CD4-positive, alpha-beta T cell treated with Interferon alpha-2 for 1 hour (primary cell): ENCODE results near the gene FOXO3.

Experiments used
- DNase-seq, 2 donors: peaks; one replicate each; pipeline ENCODE4 v3.0.0-alpha.2; 2020 to 2022

The FOXO3 gene

DNA sequence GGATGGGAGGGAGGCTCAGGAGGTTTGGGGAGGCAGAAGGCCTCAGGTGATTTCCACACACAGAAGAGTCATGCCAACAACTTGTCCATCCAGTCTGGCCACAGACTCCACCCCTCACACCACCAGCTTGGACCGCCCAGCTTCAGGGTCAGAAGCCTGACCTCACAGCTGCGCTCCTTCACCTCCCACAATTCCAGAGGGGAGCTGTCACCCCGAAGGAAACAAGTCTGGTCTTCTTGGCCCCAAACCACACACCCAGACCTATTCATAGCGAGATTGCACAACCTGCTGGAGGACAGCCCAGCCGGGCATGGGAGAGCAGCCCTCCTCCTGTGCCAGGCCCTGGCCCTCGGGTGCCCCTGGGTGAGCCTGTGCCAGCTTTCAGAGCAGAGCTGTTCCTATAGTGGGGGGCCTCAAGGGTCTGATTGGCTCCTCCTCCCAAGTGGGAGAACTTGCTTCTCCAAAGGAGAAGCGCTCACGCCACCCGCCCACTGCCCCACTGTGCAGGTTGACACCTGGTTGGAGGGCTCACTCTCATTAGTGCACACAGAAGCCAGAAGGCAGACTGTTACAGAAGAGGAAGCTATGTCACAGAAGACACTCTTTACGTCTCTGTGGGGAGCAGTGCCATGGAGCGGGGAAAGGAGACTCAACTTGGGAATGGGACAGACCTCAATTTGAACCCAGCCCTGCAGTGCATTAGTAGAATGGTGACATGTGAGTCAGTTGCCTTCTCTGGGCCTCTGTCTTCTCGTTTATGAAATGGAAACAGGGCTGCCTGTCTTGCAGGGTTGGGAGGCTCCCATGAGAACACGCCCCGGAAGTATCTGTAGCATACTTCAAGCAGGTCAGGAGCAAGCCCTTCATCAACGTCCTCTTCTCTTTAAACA lies 128.8 kb downstream of the FOXO3 start:
- peak in 1 of 2 donors; percentile 15 for DNase-seq

DNA sequence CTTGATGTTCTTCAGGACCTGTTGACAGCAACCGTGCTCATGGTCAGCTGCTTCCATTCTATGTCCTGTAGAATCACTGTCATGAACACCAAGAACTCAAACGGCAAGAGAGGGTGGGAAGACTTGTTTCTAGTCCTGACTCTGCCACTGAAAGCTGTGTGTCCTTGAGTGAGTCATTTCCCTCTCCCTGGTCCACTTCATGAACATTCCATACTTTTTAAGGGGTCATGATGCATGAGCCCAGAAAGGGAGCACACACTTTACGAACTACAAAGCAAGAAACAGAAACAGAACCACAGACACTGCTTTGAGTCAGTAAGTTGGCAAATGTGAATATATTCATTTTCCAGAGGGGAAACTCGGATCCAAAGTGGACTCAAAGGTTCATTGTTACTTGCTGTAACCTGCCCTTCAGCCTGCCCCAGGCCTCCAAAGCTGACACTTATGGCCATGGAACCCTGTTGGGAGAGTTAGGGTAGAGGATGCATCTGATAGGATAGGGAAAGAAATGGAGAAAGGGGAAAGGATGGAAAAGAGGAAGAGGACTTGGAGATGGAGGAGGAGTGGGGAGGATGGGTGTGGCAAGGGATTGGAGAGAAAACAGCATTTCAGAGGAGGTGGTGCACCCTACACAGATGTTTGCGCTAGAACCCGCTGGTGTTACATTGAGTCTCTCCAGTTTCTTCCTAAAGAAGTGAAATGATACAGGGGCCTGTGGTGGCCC lies 129.8 kb downstream of the FOXO3 start:
- no peak for DNase-seq

DNA sequence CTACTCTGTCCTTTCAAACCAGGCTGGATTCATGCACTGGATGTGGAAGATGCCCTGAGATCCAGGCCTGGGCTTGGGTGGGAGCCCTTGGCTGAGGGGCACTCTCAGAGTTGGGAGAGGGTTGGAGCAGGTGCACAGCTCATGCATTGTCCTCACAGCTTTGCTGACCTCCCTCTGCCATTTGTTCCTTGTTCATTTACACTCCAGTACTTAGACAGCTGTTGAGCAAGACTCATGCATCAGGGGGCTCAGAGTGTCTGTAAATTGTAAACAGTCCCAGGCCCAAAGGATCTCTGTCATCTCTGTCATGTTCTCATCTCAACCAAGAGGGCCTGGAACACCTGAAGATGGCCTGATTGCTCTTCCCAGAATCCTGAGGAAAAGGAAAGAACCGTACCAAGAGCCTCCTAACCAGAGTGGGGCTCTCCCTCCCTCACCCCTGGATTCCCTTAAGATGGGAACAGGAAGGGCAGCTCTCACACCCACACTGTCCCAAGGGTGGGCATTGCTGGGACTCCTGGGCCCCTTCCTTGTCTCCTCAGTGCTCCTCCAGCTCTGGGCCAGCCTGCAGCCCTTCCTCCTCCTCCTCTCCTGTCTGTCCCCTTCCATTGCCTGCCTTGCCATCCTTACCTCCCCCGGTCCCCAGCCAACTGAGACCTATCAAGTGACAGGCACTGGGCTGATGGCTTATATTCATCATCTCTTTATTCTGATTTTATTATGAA lies 132.9 kb downstream of the FOXO3 start:
- DNase-seq, result no peak

DNA sequence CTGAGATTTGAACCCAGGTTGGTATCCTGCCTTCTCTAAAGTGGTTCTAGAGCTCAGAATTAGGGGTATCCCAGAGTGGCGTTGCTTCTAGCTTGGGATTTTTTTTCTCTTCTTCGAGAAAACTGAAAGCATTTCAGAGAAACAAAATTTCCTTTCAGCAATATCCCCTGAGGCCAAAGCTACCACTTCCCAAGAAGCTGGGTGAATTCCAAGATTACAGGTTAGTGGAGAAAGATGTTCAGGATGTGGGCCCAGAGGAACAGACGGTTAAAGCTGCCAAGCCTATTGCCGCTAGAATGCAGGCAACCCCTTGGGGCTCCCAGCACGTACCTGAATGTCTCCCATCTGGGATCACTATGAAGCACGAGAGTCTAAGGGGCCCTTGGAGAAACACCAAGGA lies 134.1 kb downstream of the FOXO3 start:
- DNase-seq, result no peak

DNA sequence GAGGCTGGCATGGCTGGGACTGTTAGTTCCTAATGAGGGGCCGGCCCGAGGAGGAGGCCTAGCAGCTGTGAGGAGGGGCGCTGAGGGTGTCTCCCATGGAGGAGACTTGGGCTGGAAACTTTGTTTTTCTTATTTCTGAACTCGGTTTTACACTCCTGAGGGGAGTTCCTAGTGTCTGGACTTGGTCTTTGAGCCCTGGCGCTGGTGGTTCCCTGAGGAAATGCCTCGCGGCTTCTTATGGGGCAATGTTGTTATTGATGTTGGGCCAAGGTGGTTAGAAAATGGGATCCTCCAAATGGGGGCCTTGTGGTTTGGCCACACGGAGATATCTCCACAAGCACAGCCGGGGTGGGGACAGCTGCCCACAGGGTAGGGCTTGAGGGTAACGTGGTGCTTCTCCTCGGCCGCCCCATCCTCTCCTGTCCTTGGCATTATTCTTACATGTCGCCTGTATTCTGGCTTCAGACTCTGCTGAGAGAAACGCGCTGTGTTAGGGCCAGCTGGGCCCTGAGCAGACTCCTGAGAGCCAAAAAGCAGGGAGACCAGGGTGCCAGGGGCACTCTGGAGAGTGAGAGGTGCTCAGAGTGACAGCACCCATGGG lies 136.9 kb downstream of the FOXO3 start:
- DNase-seq, result no peak

DNA sequence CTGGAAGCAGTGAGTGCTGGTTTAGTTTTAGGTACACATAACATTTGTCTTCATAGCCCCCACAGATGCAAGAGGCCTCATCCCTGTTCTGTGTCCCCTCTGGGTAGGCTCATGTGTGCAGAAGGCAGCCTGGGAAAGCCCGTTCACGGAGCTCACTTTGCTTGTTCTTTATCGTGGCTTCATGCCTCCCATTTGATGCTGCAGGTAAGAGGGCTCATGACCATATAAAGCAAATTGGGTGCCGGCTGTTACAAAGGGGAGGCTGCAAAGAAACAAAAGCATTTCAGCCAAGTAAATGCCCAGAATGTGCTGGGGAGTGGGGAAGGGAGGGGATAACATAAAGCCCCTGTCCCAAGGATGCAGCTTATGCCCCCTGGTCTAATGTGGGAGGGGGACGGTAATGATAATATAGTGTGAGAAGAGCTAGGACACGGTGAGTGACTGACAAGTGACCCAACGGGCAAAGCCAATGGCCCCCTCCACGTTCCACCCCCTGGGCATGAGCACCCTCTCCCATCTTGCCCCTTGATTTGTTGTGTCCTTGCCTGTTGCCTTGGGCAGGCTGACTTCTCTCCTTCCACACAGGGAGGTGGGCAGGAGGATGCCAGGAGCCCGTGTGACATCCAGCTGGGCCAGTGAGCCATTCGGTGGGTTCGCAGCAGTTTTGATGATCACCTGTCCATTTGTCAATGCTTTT lies 138.0 kb downstream of the FOXO3 start:
- no peak for DNase-seq

DNA sequence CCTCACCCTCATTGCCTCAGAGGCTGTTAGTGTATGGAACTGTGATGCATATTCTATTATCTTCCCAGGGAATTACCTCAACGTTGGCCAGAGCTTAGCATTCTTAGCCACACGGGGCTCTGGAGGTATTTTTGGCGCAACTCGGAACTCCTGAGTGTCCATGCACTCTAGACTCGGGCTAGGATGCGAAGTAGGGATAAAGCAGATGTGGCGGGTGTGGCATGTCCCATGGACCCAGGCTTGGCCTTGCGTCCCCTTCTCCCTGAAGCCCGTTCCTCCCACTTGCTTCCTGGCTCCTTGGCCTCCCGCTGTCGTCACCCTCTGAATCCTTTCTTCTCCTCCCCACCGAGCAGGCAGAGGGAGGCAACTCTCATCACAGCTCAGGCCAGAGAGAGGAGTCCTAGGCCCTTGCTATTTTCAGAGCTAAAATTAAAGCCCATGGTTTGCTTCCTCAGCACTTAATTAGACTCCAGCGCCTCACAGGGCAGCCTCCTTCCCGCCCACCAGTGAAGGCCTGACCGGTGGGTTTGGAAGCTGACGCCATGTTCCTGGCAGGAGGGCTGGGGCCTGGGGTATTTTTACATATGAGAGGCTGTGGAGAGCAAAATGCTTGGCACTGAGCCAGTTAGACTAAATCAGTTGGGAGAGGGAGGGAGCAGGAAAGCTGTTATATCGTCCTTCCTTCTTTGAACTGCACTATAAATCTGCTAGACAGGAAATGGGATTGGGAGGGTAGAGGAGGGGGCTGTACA lies 138.7 kb downstream of the FOXO3 start:
- DNase-seq, result no peak

DNA sequence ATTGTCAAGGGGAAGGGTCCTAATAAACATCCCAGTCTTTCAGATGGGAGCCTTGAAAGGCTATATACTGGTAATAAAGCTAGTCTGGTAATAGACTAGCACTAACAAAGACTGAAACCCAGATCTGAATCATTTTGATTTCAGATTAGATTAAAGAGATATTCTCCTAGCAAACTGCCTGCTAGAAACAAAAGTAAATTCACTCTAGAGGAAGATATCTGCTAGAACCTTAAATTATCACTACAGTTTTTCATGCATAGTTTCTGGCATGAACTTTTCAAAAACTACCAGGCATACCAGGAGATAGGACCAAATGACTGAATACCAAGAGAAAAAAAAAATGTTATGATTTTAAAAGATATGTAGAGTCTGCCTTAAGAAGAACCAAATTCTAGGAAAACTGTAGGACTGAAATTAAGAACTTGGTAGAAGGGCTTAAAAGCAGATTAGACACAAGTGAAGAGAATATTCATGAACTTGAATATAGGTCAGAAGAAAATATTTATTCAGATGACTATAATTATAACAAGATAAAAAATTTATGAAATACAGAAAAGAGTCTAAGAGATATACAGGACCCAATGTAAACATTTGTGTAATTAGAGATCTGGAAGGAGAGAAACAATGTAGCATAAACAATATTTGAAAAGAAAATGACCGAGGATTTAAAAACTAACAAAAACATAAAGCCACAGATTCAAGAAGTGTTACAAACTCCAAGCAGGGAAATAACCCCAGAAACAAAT lies 141.6 kb downstream of the FOXO3 start:
- no peak for DNase-seq

DNA sequence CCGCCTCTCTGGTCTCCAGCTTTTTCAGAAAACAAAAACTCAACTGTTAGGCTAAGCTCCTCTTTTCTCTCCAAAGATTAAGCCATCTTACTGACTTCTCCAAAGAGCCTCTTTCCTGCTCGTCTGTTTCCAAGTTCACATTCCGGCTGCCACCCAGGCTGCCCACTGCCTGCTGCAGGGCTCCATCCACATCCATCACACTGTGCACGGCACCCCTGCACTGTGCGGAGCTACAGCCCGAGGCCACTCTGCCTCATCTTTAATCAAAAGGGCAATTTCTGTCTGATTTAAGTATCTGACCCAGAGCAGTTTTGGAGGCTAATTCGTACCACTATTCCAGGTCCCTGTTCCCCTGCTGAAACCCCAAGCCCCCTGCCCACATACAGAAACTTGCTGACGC lies 145.9 kb downstream of the FOXO3 start:
- no peak for DNase-seq

DNA sequence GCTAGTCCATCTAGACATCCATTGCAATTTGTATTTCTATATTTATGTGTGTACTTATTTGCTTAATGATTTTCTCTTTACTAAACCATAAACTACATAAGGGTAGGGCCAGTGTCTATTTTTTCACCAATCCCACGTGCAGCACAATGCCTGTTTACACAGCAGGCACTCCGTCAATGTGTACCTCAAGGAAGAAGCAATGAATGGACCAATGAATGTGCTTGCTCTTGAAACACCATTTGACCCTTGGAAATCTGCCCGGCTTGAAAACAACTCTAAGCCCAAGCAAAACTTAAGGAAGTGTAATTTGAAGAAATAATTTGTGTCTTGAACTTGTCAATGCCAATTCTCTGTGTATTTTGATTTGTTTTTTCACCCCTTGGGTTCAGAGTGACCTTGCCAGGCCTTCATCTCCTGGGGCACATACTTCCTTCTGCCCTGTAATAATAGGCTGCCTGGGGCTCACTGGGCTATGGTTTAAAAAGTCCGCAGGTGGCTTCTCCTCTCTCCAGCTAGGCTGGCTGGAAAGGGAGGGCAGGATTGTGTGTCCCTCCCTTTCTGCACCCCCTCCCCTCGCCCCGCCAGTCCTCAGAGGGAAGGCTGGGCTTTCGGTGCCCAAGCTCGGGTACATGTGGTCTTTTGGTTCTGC lies 146.7 kb downstream of the FOXO3 start:
- DNase-seq, result no peak

DNA sequence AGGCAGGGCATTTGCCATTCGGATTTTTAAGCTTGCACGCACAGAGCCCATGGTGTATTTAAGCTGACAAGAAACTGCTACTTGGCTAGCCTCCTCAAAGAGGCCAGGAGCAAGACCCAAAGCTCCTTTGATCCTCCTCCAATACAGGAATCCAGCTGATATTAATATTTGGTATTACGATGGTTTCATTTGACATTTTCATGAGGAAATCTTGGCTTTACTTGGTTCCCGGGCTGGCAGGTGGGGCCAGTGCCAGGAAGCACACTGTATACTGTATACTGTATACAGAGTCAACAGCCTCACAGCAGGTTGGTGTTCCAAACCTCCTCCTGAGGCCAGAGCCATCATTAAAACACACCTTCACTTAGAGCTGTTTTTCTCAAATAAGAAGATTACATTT lies 149.3 kb downstream of the FOXO3 start:
- DNase-seq, result no peak

DNA sequence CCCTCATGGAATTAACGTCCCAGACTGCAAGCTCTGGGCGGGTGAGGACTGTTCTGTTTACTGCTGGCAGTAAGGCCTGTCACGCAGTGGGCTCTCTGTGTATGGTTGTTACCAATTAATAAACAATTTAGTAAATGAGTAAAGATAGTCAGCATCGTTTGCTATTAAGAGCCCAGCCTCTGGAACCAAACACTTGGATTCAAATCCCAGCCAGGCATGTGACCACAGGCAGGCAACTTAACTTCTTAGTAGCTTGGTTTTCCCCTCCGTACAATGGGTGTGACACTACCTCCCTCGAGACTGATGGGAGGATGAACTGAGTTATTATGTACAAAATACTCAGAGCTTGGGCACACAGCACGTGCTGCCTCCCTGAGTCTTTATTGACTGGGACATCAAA lies 149.8 kb downstream of the FOXO3 start:
- DNase-seq, result no peak

DNA sequence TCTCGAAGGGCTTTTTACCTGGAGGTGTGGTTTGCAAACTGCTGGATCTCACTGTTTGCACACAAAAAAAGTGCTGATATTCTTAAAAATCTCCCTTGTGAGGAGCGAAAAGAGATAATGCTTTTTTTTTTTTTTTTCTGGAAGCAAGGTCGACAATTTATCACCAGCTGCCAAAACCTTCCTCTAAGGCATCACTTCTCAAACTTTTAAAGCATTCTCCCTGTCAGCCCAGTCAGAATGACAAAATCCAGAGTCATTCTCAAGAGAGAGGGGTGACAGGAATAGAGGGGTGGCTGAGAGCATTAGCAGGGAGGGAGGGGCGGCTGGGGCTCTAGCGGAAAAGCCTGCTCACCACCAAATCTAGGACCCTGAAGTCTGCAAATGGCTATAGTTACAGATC lies 150.4 kb downstream of the FOXO3 start:
- no peak for DNase-seq

DNA sequence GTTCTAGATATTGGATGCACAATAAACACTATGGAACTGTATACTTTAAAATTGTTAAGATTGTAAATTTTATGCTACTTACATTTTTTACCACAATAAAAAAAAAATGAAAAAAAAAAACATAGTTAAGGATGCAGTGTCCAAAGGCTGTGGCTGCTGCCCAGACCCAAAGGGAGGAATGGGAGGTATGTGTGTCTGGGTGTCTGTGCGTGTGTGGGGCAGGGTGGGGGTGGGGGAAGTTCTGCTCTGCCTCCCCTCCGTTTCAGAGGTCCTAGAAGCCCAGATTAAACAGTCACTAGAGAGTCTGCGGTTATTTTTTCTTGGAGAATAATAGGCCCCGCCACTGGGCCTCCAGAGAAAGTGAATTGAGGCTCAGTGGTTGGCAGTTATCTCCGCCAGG lies 151.1 kb downstream of the FOXO3 start:
- no peak for DNase-seq

DNA sequence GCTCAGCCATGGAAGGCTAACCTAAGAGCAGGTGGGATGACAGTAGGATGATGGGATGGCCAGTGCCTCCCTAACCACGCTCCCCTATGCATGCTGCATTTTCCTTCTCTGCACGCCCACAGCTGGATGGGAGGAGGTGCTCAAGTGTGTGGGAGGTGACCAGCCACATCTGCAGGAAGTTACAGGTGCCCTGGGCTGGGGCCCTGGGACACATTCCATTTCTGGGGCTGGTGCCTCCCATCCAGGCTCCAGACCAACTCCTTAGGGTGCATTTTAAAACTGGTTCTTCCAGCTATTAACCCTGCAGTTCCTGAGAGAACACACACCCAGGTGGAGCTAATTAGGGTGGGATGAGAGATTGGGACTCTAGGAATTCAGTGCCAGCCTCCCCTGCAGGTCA lies 152.2 kb downstream of the FOXO3 start:
- no peak for DNase-seq

DNA sequence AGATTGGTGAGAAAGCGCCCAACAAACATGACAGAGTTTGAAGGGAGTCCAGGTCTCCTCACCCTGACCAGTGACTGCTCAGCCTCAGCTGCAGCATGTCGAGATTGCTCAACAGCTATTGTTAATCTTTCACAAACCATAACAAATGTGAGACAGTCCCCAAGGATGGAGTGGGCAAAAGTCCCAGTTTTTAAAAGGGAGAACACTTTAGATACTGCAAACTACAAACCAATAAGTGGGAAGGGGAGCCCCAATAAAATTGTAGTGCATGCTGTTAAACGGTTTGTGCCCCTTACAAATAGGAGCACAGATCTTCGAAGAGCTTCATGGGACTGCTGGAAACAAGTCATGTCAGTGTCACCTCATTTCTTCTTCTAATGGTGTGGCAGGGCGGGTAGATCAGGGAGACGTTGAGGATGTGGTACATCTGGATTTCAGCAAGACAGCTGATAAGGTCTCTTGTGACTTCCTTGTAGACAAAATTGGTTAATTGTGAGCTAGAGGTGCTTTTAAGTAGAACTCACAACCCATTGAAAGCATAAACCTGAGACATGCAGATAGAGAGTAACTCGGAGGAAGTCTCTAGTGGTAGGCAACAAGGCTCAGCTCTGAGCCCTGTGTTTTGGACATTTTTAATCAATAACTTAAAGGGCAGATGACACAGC lies 153.5 kb downstream of the FOXO3 start:
- DNase-seq, result peak in 1 of 2 donors; percentile 14

DNA sequence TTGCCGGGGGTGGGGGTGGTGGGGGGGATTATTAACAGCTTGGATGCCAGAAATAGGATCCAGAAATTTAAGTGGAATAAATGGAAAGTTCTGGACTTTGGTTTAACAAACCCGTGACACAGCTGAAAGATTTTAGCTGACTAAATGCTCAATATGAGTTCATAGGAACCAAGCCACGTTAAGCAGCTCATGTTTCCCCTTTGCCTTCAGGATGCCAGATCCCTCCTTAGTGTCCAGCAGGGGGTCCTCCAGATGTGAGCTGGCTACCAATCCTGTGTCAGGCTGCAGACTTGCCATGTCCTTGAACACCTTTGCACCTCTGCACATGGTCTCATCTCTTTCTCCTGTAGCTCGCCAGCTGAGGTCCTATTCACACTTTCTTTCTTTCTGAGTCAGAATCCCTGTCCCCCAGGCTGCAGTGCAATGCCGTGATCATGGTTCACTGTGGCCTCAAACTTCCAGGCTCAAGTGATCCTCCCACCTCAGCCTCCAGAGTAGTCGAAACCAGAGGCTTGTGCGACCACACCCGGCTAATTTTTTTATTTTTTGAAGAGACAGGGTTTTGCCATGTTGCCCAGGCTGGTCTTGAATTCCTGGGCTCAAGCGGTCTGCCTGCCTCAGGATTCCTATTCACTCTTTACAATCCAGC lies 154.2 kb downstream of the FOXO3 start:
- no peak for DNase-seq

DNA sequence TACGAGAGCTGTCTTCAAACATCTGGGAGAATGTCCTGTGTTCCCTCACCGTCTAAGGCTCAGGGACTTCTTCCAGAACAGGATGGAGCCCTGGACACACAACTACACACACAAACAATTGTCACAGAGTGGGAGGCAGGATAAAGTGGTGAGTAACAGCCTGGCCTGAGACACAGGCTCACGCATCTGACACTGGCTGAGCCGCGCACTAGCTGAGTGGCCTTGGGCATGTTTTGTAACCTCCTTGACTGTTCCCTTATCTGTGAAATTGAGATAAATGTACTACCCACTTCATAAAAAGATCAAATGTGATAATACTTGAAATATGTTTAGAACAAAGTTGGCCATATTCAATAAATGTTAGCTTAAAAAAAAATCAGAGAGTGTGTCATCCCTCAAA lies 155.1 kb downstream of the FOXO3 start:
- DNase-seq, result no peak
